Urinary bladder (tissue), 4 donors: Measurements from ENCODE around the gene ACAP2. TPM values are rescaled to one million over a fixed set of nuclear protein-coding genes. Genes with fewer than 3 reads are reported as not detected.
"Not testable (repeated sequence)": the region's sequence is repeated elsewhere in the genome, so short reads cannot be mapped to it uniquely, and the experiment has no call there.

Experiments
- DNase-seq: peaks from one replicate; pipeline ENCODE4 v3.0.0-alpha.2; 2015; ENCODE audit errors: extremely low spot score
- H3K27ac ChIP-seq: one replicate; pipeline ENCODE4 v1.5.1; 2013; ENCODE audit warnings: low read depth, mild to moderate bottlenecking, moderate library complexity
- H3K36me3 ChIP-seq: one replicate; pipeline ENCODE4 v1.6.1; 2013; ENCODE audit warnings: mild to moderate bottlenecking, moderate library complexity; ENCODE audit not compliant: insufficient read depth
- H3K4me1 ChIP-seq: one replicate; pipeline ENCODE4 v1.6.1; 2013; ENCODE audit warnings: mild to moderate bottlenecking, moderate library complexity; ENCODE audit not compliant: insufficient read depth
- H3K4me3 ChIP-seq: one replicate; pipeline ENCODE4 v1.5.1; 2013; ENCODE audit warnings: low read depth, low read length
- WGBS: extraction: QIAGEN DNeasy Blood & Tissue Kit; methylation state at CpG from one replicate; pipeline ENCODE4 v1.1.7; 2013; 5-methylcytosine and 5-hydroxymethylcytosine counted together
- polyA plus RNA-seq: library from polyadenylated mRNA; stranded (reverse); fragments of 200-250 nt; gene quantifications from one replicate; pipeline ENCODE4 v1.2.3, GENCODE V29; 2013
- total RNA-seq: library from RNA; depleted of rRNA; stranded (reverse); fragments of >200 nt; gene quantifications from one replicate; pipeline ENCODE4 v1.2.3, GENCODE V29; 2014
- donor health status: healthy with polysubstance abuse.
- donor health status: healthy.

The ACAP2 gene
- total and polyA plus RNA-seq, 2 donors: 15.7 to 151 TPM

DNA sequence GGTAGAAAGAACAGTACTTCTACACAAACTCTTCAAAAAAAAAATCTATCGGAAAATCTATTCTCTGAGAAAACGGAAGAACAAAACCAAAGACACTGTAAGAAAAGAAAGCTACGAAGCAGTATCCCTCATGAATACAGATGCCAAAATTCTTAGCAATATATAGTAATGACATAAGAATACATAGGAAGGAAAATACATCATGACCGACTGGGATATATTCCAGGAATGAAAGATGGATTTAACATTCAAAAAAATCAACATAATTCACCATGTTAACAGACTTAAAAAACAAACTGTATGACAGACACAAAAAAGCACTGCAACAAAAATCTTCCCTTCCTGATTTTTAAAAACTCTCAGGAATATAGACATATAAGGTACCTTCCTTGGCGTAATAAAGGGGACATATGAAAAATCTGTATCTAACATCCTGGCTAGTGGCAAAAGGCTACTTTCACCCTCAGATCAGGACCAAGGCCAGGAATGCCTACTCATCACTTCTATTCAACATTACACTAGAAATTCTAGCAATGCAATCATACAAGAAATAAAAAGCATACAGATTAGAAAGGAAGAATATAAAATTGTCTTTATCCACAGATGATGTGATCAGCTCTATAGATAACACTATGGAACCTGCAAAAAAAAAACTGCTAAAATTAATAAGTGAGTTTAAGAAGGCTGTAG lies 94.2 kb downstream of the ACAP2 start:
- no peaks in the 10 kb centered on the region for H3K4me1 ChIP-seq
- H3K27ac ChIP-seq: no peak overlapping the region
- no peaks in the 10 kb centered on the region for H3K36me3 ChIP-seq
- WGBS: 81% methylated on average over 5 of the region's 5 CpGs
- no peak for DNase-seq
- H3K4me3 ChIP-seq: no peak overlapping the region

DNA sequence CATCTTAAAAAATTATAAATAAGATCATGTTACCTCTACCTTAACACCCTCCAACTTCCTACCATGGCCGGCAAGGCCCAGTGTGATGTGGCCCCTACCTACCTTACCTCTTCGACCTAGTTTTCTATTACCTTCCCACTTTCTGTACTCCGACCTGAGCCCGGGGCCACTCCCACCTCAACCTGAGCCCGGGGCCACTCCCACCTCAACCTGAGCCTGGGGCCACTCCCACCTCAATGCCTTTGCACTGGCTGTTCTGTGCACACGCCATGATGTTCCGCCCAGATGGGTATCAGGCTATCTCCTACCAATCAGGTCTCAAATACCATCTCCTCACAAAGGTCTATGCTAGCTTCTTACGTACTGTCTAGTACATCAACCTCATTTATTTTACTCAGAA lies 105.1 kb downstream of the ACAP2 start:
- Histone ChIP-seq H3K36me3 (peaks cover 6% of the 10 kb centered on the region), H3K4me3 (no peak overlapping the region), H3K4me1 (no peaks in the 10 kb centered on the region), H3K27ac (no peak overlapping the region)
- over 99% methylated on average over 8 of the region's 8 CpGs for WGBS
- no peak for DNase-seq

DNA sequence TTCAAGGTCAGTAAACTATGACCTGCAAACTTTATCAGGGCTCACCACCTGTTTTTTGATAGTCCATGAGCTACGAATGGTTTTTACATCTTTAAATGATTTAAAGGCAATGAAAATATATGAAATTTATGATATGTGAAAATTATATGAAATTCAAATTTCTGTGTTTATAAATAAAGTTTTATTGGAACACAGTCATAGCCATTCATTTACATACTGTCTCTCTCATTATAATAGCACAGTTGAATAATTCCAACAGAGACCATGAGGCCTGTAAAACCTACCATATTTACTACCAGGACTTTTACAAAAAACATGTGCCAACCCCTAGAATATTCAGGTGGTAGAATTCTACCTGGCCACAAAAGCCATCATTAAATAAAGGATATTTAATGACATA lies 107.9 kb downstream of the ACAP2 start:
- Histone ChIP-seq H3K4me3 (no peak overlapping the region), H3K36me3 (peaks cover 5% of the 10 kb centered on the region), H3K4me1 (no peaks in the 10 kb centered on the region), H3K27ac (no peak overlapping the region)
- no peak for DNase-seq
- WGBS: 88% methylated on average over 1 of the region's 1 CpG

DNA sequence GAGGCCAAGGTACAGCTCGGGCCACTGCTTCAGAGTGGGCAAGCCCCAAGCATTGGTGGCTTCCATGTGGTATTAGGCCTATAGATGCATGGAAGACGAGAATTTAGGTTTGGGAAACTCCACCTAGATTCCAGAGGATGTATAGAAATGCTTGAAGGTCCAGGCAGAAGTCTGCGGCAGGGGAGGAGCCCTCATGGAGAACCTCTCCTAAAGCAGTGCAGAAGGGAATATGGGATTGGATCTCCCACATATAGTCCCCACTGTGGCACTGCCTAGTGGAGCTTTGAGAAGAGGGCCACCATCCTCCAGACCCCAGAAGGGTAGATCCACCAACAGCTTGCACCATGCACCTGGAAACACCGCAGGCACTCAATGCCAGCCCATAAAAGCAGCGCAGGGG lies 123.8 kb downstream of the ACAP2 start:
- Histone ChIP-seq H3K27ac (no peak overlapping the region), H3K36me3 (no peaks in the 10 kb centered on the region)
- WGBS: 97% methylated on average over 5 of the region's 5 CpGs

DNA sequence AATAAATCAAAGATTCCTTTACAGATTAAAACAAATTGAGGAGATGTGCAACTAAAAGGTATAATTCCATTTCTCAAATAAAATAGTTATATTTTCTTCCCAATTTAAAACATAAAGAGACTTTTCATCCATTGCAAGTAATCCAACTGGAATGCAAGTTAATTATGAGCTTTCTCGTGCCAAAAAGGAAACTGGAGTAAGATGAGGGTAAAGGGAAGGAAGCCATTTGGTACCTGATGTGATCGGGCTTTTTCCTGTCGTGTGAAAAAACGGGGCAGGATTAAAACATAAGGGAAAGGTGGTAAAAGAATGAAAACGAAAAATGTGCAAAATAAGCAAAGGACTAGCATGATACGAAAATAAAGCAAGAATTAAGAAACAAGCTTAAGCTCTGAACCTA lies 130.1 kb downstream of the ACAP2 start:
- Histone ChIP-seq H3K27ac (no peak overlapping the region), H3K4me1 (no peaks in the 10 kb centered on the region), H3K36me3 (no peaks in the 10 kb centered on the region), H3K4me3 (no peak overlapping the region)
- 79% methylated on average over 6 of the region's 6 CpGs for WGBS
- no peak for DNase-seq

More for the DNA sequence above, 123.8 kb downstream of the ACAP2 start:
- no peak for DNase-seq
- Histone ChIP-seq H3K4me1 (no peaks in the 10 kb centered on the region), H3K4me3 (no peak overlapping the region)

DNA sequence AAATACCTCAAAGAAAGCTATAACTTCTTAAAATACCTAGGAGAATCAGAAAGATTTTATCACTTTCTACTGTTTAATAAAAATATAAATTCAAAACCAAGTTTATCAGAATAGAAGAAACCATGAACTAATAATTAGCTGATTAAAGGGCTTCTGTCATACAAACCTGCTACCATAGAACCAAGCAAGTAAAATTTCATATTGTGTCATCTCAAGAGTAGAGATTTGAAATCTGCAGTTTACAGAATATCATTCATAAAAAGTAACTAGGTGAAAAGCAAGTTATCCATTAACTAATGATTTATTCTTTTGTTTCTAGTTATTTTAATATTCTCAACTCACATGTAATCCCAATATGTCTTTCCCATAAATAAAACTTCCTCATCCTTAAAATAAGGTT lies 135.1 kb downstream of the ACAP2 start:
- Histone ChIP-seq H3K36me3 (no peaks in the 10 kb centered on the region), H3K4me1 (no peaks in the 10 kb centered on the region), H3K27ac (no peak overlapping the region), H3K4me3 (no peak overlapping the region)
- no peak for DNase-seq

GRCh38 chr3:195306369-195306768 lies 136.5 kb downstream of the ACAP2 start:
- Histone ChIP-seq H3K27ac (no peak overlapping the region), H3K4me3 (no peak overlapping the region), H3K4me1 (no peaks in the 10 kb centered on the region), H3K36me3 (no peaks in the 10 kb centered on the region)
- no peak for DNase-seq
- 93% methylated on average over 4 of the region's 4 CpGs for WGBS

- Histone ChIP-seq H3K4me3 (no peak overlapping the region), H3K27ac (no peak overlapping the region), H3K4me1 (no peaks in the 10 kb centered on the region), H3K36me3 (no peaks in the 10 kb centered on the region)
- 96% methylated on average over 3 of the region's 3 CpGs for WGBS
- no peak for DNase-seq
Observed at GRCh38 chr3:195302431-195302830, 140.4 kb downstream of the ACAP2 start.

DNA sequence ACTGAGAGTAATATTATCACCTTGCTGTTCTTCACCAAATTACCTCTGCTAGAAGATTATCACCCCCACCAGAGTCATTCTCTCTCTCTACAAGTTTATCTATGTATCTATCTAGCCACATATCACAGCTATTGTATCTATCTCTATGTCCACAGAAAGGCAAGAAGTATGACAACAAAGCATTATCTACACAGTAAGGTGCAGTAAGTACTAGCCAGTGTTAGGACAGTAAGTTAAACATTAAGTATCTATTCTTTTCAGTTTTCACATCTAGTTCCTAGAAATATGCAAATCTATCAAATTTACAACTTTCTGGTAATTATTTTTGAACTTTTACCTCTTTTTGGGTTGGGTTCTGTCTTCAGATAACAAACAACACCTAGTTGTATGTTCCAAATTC lies 145.4 kb downstream of the ACAP2 start:
- Histone ChIP-seq H3K4me3 (no peak overlapping the region), H3K4me1 (no peaks in the 10 kb centered on the region), H3K36me3 (peaks cover 2% of the 10 kb centered on the region), H3K27ac (no peak overlapping the region)
- no peak for DNase-seq

DNA sequence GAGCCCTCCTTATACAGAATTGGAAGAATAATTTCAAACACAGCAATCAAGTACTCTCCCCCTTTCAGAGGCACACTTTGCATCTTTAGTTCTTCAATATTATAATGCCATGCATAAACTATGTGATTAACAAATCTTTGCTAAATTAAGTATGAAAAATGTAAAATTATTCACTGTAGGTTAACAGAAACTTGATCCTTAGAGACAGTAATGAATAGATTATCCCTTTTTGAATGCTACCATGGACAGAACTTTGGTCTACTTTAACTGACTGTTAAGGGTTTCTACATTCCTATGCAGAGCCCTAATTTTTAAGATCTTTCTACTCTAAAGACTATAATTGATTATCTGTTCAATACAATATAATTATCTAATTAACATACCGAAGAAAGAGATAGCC lies 146.2 kb downstream of the ACAP2 start:
- peaks cover 4% of the 10 kb centered on the region for H3K36me3 ChIP-seq
- WGBS: 98% methylated on average over 1 of the region's 1 CpG
- H3K27ac ChIP-seq: no peak overlapping the region
- no peak for DNase-seq
- H3K4me1 ChIP-seq: no peaks in the 10 kb centered on the region
- H3K4me3 ChIP-seq: no peak overlapping the region

DNA sequence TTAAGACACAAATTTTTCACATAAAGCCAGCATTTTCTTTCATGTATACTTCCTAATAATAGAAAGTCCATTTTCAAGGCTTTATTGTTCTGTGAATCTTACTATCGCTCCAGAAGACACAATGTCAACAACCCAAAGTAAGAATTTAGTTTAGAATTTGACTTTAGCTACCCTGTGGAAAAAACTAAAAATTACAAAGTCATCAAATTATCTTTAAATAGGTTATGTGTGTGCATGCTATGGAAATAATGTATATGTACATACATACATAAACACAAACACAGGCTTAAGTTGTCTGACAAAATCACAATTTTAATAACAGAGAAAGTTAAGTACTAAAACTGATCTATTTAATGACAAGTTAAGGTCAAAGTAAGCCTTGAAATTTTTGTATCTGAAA lies 151.7 kb downstream of the ACAP2 start:
- no peak for DNase-seq
- Histone ChIP-seq H3K27ac (no peak overlapping the region), H3K4me3 (no peak overlapping the region), H3K4me1 (no peaks in the 10 kb centered on the region), H3K36me3 (peaks cover 6% of the 10 kb centered on the region)
- 88% methylated on average over 1 of the region's 1 CpG for WGBS

DNA sequence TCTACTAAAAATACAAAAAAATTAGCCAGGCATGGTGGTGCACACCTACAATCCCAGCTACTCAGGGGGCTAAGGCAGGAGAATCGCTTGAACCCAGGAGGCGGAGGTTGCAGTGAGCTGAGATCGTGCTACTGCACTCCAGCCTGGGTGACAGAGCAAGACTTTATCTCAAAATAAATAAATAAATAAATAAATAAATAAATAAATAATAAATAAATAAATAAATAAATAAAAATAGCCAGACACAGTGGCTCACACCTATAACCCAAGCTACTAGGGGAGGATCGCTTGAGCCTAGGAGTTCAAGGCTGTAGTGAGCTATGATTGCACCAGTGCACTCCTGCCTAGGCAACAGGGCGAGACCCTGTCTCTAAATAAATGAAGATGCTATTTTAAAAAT lies 152.2 kb downstream of the ACAP2 start:
- 96% methylated on average over 5 of the region's 5 CpGs for WGBS
- H3K36me3 ChIP-seq, H3K27ac ChIP-seq, H3K4me3 ChIP-seq, DNase-seq, H3K4me1 ChIP-seq: not testable (repeated sequence)

DNA sequence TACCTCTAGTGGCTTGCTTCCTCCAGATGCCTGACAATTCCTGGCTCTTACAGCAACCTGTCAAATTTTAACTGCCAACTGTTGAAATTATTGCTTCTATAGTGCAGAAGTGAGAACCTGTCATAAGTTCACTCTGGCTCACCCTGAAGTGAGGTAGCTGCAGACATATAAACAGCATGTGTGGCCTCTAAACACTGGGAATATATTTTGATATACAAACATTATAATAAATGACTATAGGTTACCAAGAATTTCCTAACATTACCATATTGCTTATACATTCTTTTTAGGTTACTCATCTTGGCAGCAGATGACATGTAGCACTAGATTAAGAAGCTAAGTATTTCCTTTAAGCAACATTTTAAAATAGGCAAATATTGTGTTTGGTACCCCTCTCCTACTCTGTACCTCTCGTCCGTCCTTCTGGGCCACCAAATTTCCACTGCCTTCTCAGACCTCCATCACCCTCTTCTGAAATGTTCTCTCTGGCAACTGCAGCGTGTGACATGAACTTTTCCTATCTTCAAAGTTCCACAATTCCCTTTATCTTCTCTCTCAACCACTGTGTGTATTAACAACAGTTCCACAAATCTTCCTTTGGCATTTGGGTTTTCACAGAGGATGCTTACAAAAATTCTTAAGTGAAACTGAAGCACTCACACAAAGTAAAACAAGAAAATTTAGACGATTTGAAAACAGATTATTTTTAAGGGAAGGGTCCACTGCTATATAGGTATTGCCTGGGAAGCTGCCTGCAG lies 156.5 kb downstream of the ACAP2 start:
- H3K36me3 ChIP-seq: peaks cover 5% of the 10 kb centered on the region
- no peak overlapping the region for H3K4me3 ChIP-seq
- no peak for DNase-seq
- H3K4me1 ChIP-seq: no peaks in the 10 kb centered on the region
- no peak overlapping the region for H3K27ac ChIP-seq
- 46% methylated on average over 4 of the region's 4 CpGs for WGBS

- no peak for DNase-seq
- Histone ChIP-seq H3K4me3 (no peak overlapping the region), H3K4me1 (no peaks in the 10 kb centered on the region), H3K27ac (no peak overlapping the region), H3K36me3 (peaks cover 5% of the 10 kb centered on the region)
- 75% methylated on average over 3 of the region's 3 CpGs for WGBS
Observed at GRCh38 chr3:195285372-195285771, 157.4 kb downstream of the ACAP2 start.
